NT2/D1 (cell line): ENCODE data around the gene STIM2.

Experiments
- SUZ12 ChIP-seq: IDR thresholded peaks from 2 replicates; pipeline ENCODE4 v1.6.1; 2011; ENCODE audit not compliant: insufficient read length, insufficient read depth; ENCODE audit errors: extremely low read depth
- YY1 ChIP-seq: IDR thresholded peaks from 2 replicates; pipeline ENCODE4 v1.6.1; 2011; ENCODE audit not compliant: insufficient read length, insufficient read depth
- ZNF274 ChIP-seq: IDR thresholded peaks from 2 replicates; pipeline ENCODE4 v1.6.1; 2011; ENCODE audit warnings: mild to moderate bottlenecking, low read depth, low read length

GRCh38 chr4:26953770-26954423, 93.3 kb downstream of the STIM2 start:
- no peak for TF ChIP-seq YY1
- no peak for TF ChIP-seq ZNF274
- TF ChIP-seq SUZ12, result no peak
